HG03060 (cell line): ENCODE measurements around the gene CLCN1.

ENCODE experiments used
- ATAC-seq: cut with Tn5 transposase; IDR thresholded peaks from one replicate; pipeline ENCODE4 v1.9.1; 2021; ENCODE audit warnings: low read depth, moderate number of reproducible peaks; ENCODE audit not compliant: unreplicated experiment

CLCN1 gene

DNA sequence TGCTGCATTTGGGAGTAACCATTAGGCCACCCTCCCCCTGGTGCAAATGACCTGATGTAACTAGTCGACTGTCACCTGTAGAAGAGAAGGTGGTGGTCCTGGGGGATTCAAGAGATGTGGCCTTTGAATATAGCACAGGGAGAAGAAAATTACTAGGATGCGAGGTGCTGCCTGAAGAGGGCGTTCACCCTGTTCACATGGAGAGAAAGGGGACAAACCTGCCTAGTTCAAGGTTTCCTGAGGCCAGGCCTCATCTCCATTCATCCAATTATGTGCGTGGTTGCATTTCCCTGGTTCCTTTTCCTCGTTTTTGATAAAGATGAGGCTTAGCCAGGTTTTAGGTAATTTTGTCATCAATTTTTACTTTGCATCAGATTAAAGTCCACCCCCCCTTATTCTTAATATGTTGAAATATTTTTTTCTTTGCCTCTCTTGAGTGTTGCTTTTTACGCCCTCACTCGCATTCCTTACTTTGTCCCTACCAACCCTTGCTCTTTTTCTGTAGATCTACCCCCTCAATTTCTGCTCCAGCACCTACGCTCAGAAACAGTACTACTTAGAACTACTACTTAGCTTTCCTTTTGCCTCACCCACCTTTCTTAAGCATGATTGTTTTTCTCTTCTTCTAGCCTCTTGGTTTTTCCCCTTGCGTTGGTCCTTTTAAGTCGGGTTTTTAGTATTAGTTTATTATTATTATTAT is 13.7 kb downstream of the CLCN1 start:
- ATAC-seq = no peak

GRCh38 chr7:143331179-143331801 is 15.4 kb downstream of the CLCN1 start:
- no peak for ATAC-seq

DNA sequence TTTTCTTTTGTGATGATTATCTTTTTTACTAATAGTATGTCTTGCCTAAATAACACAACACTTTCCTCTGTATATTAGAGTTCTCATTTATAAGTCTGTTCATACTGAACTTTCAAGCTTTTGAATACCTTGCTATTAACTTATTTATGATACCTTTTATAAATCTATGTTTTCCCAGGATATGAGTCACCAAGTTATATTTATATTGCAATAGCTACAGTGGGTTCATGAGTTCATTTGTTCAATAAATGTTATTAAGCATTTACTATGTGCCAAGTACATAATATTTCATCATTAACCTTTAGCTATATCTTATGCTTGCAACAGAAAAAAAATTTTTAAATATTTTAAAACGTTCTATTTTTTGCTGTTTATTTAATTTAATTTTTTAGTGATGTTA is 18.3 kb downstream of the CLCN1 start:
- ATAC-seq = no peak

GRCh38 chr7:143337216-143337615 is 21.3 kb downstream of the CLCN1 start:
- no peak for ATAC-seq

GRCh38 chr7:143341842-143342241 is 25.9 kb downstream of the CLCN1 start:
- ATAC-seq = no peak

- ATAC-seq = no peak
Observed at GRCh38 chr7:143343596-143343995, 27.7 kb downstream of the CLCN1 start.

- ATAC-seq = no peak
Observed at GRCh38 chr7:143345428-143345900, 29.6 kb downstream of the CLCN1 start.

GRCh38 chr7:143346018-143346417 is 30.1 kb downstream of the CLCN1 start:
- ATAC-seq = no peak

DNA sequence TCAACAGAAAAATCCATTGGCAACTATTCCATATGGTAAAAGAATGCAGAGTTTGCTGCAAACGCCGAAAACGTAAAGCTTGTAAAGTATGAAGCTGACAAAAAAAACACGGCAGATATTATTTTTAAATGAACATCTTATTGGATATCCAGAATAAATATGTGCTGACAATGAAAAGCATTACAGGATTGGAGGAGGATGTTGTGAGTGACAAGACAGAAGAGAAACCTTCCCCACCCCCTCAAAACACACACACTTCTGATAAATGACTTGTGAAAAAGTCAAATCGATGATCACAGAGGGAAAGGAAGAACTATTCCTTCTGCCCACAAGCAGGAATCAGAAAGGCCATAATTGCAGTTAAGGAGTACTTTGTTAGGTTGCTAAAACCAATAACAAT is 32.0 kb downstream of the CLCN1 start:
- ATAC-seq = no peak

DNA sequence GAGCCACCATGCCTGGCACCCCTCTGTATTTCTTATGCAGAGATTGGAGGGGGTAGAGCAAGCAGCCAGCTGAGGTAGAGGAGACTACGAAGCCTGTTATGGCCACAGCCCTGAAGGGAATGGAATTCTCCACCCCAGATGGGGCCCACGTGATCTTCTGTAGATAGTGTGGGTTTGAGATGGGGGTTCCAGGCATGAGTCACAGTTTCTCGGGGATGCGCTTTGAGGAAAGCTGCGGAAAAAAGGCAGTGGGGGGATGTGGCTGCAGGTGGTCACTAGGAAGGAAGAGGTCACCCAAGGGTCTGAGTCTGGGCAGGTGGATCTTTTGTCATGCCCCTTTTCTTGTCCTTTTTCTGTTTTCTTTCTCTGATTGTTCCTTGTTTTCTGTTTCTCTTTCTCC is 35.1 kb downstream of the CLCN1 start:
- ATAC-seq = no peak

DNA sequence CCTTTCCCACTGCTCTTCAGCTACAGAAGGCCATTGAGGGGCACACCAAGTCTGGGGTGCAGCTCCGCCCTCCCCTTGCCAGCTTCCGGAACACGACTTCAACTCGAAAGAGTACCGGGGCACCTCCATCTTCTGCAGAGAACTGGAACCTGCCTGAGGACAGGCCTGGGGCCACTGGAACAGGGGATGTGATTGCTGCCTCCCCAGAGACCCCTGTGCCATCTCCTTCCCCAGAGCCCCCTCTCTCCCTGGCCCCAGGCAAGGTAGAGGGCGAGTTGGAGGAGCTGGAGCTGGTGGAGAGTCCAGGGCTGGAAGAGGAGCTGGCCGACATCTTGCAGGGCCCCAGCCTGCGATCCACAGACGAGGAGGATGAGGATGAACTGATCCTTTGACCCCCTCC is 35.7 kb downstream of the CLCN1 start:
- no peak for ATAC-seq

DNA sequence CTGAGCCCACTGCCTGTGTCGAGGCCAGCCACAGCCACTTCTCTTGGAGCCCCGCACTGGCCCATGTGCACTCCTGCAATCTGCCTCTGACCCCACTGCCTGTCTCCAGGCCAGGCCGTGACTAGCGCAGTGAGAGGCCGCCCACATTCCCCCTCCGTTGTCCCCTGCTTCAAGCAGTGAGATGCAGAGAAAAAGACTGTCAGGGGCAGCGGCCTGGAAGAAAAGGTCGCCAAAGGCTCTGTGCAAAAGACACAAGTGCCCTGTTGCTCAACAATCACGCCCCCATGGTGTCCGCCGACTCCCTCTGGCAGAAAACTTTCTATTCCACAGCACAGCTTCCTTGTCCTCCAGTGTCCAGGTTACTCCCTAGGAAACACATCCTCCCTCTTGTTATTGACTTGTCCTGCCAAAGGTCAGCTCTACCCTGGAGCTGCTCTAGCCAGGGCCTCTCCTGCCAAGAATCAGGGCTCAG is 36.7 kb downstream of the CLCN1 start:
- no peak for ATAC-seq

- no peak for ATAC-seq
Observed at GRCh38 chr7:143354376-143354775, 38.5 kb downstream of the CLCN1 start.

- ATAC-seq = no peak
Observed at GRCh38 chr7:143354965-143355364, 39.1 kb downstream of the CLCN1 start.

DNA sequence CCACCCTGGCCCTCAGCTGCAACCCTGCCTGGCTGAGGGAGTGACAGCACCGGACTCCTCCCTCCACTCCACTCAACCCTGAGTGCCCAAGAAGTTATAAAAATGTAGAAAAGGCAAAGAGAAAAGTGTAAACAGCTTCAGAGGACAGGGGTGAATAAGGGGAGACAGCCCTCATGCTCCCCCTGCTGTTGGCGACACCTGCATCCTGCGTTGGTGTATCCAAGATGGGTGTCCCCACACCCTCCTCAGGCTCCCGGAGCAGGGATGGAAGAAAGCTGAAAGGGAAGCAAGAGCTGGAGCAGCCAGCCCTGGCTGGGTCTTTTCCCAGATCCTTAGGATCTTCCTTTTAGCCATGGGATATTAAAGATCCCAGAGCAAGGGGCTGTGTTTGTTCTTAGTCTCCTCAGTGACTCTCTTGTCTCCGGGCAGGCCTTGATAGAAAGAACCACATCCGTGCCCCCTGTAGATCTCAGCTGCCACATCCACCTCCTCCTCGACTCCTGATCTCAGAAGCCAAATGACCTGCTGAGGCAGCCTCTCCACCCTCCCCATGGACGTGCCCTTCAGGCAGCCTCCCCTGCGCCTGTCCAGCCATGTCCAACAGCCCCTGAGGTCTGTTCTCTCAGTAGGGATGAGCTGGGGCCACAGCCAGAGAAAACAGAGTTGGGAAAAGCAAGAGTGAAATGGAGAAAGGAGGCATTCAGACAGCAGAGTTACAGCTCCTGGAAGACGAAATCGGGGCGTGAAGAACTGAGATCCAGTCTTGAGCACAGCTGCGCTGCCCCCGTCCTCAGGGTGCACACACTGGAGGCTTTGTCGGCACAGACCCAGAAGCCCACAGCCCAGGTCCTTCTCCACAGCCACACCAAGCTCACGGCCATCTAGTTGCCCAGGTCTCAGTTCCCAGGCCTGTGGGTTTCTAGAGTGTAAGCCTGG is 39.8 kb downstream of the CLCN1 start:
- no peak for ATAC-seq

DNA sequence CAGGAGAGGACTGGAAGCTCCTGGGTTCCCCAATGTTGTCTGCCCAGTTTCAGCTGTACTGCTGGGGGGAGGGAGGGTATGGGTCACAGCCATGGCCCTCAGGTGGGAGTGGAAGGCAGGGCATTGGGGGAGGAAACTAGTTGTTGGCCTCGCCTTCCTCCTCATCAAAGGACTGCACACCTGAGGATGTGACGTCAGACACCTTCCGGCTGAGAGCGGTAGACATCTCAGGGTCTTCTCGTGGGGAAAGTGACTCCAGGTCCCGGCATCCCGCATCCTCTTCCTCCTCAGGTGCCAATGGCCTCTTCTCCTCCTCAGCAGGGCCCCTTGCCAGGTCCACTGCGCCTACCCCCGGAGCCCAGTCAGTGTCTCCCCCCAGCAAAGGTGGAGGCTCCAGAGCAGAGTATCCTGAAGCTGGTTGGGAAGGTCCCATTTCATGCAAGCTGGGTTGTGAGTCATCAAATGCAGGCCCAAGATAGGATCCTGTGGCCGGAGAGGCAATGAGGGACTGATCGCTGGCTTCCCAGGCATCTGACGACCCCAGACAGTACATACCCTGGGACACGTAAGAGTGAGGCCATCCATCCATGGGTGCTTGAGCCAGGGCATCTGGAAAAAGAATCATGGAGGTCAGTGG is 40.6 kb downstream of the CLCN1 start:
- ATAC-seq = no peak

DNA sequence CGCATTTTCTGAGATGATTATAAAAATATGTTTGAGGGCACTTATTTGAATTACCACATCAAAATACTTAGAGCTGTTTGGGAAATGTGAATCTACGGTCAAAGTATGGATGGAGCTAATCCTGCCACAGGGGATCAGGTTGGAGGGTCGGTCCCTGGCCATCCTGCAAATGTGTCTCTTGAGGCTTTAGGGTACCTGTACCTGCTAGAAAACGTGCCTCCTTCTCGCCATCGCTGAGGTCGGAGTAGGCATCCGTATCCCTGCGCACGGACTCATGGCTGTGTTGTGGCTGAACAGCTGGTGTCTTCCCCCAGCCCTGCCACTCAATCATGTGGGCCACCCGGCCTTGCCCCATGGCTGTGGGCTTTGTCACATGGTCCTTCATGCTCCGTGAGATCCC is 42.7 kb downstream of the CLCN1 start:
- ATAC-seq = no peak

GRCh38 chr7:143359771-143360353 is 44.0 kb downstream of the CLCN1 start:
- no peak for ATAC-seq

DNA sequence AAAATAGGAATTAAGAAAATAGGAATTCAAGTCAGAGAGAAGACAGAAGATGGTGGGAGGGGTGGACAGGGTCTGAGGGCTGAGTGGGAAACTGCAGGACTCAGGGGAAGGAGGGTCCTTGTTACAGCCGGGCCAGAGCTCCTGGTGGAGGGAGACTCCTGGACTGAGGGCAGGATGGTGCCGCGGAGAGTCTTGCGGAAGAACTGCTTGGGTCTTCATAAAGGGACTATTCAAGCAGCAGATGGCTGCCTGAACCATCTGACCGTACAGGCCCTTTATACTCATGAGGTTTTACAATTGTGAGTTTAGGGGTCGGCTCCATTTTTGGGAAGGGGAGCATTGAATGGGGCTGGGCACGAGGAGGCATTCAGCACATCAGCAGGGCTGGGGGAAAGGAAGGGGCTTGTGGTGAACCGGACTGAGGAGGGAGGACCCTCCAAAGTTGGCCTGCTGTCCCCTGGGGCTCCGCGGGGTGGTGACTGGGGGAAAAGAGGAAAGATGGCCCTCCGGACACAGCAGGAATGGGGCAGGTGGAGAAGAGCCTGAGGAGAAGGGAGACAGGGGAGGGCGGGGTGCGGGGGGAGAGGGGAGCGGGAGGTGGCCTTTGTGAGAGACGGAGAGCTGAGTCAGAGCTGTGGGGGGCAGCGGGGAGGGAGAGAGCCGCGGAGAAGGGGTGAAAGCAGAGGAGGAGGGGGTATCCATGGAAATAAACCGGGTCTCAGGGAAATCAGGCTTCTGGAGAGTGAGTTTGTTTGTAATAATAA is 45.1 kb downstream of the CLCN1 start:
- no peak for ATAC-seq
